GM23338 (cell line): ENCODE measurements around the gene ANKH. TPM values are rescaled to one million over a fixed set of nuclear protein-coding genes. Genes with fewer than 3 reads are reported as not detected.

Experiments
- ATAC-seq: fragments of 200-7000 bp; cut with Tn5 transposase; 3 replicates; pipeline ENCODE4 v1.9.1; 2020
- DNase-seq: peaks from one replicate; pipeline ENCODE4 v3.0.0-alpha.2; 2015; ENCODE audit warnings: low spot score
- H2AFZ ChIP-seq: fragments of 200-600 bp; sonication (generic); 2 replicates; pipeline ENCODE4 v1.8.0; 2016; ENCODE audit warnings: antibody characterized with exemption, mild to moderate bottlenecking, moderate library complexity
- H3F3A ChIP-seq: fragments of 200-600 bp; sonication (generic); replicated peaks from 2 replicates; pipeline ENCODE4 v1.8.0; 2017; ENCODE audit warnings: antibody characterized with exemption, mixed run types, low read depth
- H3K27ac ChIP-seq: fragments of 200-600 bp; sonication (generic); 2 replicates; pipeline ENCODE4 v1.6.1; 2016; ENCODE audit warnings: low read depth
- H3K27me3 ChIP-seq: fragments of 200-600 bp; sonication (generic); 2 replicates; pipeline ENCODE4 v1.8.0; 2016; ENCODE audit warnings: mild to moderate bottlenecking, mixed run types, moderate library complexity; ENCODE audit not compliant: insufficient read depth
- H3K36me3 ChIP-seq: fragments of 200-600 bp; sonication (generic); 2 replicates; pipeline ENCODE4 v1.8.0; 2016; ENCODE audit warnings: mild to moderate bottlenecking; ENCODE audit not compliant: insufficient read depth
- H3K4me1 ChIP-seq: fragments of 200-600 bp; sonication (generic); 2 replicates; pipeline ENCODE4 v1.8.0; 2016; ENCODE audit warnings: mild to moderate bottlenecking, moderate library complexity; ENCODE audit not compliant: insufficient read depth
- H3K4me2 ChIP-seq: fragments of 200-600 bp; sonication (generic); 2 replicates; pipeline ENCODE4 v1.7.1; 2017; ENCODE audit warnings: mixed run types
- H3K4me3 ChIP-seq: fragments of 200-600 bp; sonication (generic); 2 replicates; pipeline ENCODE4 v1.6.1; 2016; ENCODE audit warnings: mixed run types
- H3K79me2 ChIP-seq: fragments of 200-600 bp; sonication (generic); replicated peaks from 2 replicates; pipeline ENCODE4 v1.8.0; 2017; ENCODE audit warnings: mild to moderate bottlenecking; ENCODE audit not compliant: insufficient read depth
- H3K9me2 ChIP-seq: fragments of 200-600 bp; sonication (generic); 2 replicates; pipeline ENCODE4 v1.8.0; 2017; ENCODE audit not compliant: insufficient read depth
- H4K20me1 ChIP-seq: fragments of 200-600 bp; sonication (generic); replicated peaks from 2 replicates; pipeline ENCODE4 v1.8.0; 2017; ENCODE audit warnings: mild to moderate bottlenecking; ENCODE audit not compliant: insufficient read depth
- H3K27ac Mint-ChIP-seq: 2 replicates; pipeline ENCODE4 v1.8.0; 2020; ENCODE audit warnings: inconsistent platforms, mild to moderate bottlenecking, moderate library complexity, mixed read lengths
- H3K27me3 Mint-ChIP-seq: 3 replicates; pipeline ENCODE4 v1.8.0; 2022; ENCODE audit warnings: low read depth, mild to moderate bottlenecking, moderate library complexity, mixed read lengths, inconsistent platforms; ENCODE audit not compliant: insufficient read depth, poor library complexity
- H3K36me3 Mint-ChIP-seq: 3 replicates; pipeline ENCODE4 v1.8.0; 2021; ENCODE audit warnings: low read depth, mild to moderate bottlenecking, inconsistent platforms, moderate library complexity, mixed read lengths
- H3K4me1 Mint-ChIP-seq: 3 replicates; pipeline ENCODE4 v1.8.0; 2020; ENCODE audit warnings: mild to moderate bottlenecking, inconsistent platforms, mixed read lengths
- H3K4me3 Mint-ChIP-seq: 3 replicates; pipeline ENCODE4 v1.8.0; 2021; ENCODE audit warnings: moderate library complexity, mild to moderate bottlenecking, inconsistent platforms, mixed read lengths
- H3K9me3 Mint-ChIP-seq: 3 replicates; pipeline ENCODE4 v1.8.0; 2020; ENCODE audit warnings: moderate library complexity, mild to moderate bottlenecking, inconsistent platforms, mixed read lengths
- CREB1 ChIP-seq: fragments of 250-450 bp; sonication (Bioruptor Pico); IDR thresholded peaks from 2 replicates; pipeline ENCODE4 v1.5.0; 2020; ENCODE audit warnings: low read depth, mild to moderate bottlenecking, moderate library complexity
- EZH2 ChIP-seq: fragments of 200-600 bp; sonication (generic); IDR thresholded peaks from one replicate; pipeline ENCODE4 v1.8.0; 2017; ENCODE audit warnings: antibody characterized with exemption, mild to moderate bottlenecking, low read depth; ENCODE audit not compliant: unreplicated experiment
- EZH2phosphoT487 ChIP-seq: fragments of 200-600 bp; sonication (generic); IDR thresholded peaks from one replicate; pipeline ENCODE4 v1.8.1; 2018; ENCODE audit warnings: antibody characterized with exemption; ENCODE audit not compliant: unreplicated experiment
- JUNB ChIP-seq: IDR thresholded peaks from one replicate; pipeline ENCODE4 v1.6.1; 2016; ENCODE audit warnings: antibody characterized with exemption; ENCODE audit not compliant: unreplicated experiment
- NANOG ChIP-seq: IDR thresholded peaks from 2 replicates; pipeline ENCODE4 v1.6.1; 2016; ENCODE audit warnings: antibody characterized with exemption, borderline replicate concordance
- POLR2AphosphoS5 ChIP-seq: IDR thresholded peaks from 2 replicates; pipeline ENCODE4 v1.6.1; 2016; ENCODE audit warnings: antibody characterized with exemption, low read depth
- STAT1 ChIP-seq: IDR thresholded peaks from one replicate; pipeline ENCODE4 v1.6.1; 2016; ENCODE audit warnings: antibody characterized with exemption; ENCODE audit not compliant: unreplicated experiment
- ZNF114 ChIP-seq: fragments of 250-450 bp; sonication (Bioruptor Pico); IDR thresholded peaks from 2 replicates; pipeline ENCODE4 v1.5.0; 2020; ENCODE audit warnings: mild to moderate bottlenecking, moderate library complexity
- ZNF331 ChIP-seq: fragments of 250-450 bp; sonication (Bioruptor Pico); IDR thresholded peaks from 2 replicates; pipeline ENCODE4 v1.5.0; 2020; ENCODE audit warnings: low read depth, mild to moderate bottlenecking, moderate library complexity
- ZNF462 ChIP-seq: fragments of 250-450 bp; sonication (Bioruptor Pico); IDR thresholded peaks from 2 replicates; pipeline ENCODE4 v1.5.0; 2020; ENCODE audit warnings: mild to moderate bottlenecking, moderate library complexity
- polyA plus RNA-seq: library from polyadenylated mRNA; unstranded; fragments of >200 nt; fragmentation: Nextera tagmentation; extraction: Ambion mirVana; gene quantifications from 2 replicates; pipeline ENCODE4 v1.2.1, GENCODE V29; 2016
- total RNA-seq: library from RNA; depleted of rRNA; stranded (reverse); fragments of >200 nt; shearing (Covaris generic); gene quantifications from 2 replicates; pipeline ENCODE4 v1.2.3, GENCODE V29; 2014
- TF ChIP-seq, protein P1 (sequence below), 2 experiments: fragments of 200-600 bp in 1 of 2; sonication (generic) in 1 of 2; conservative IDR thresholded peaks; 2 replicates each; pipeline versions ENCODE4 v1.5.1 to v1.6.1; 2016 to 2017; ENCODE audit warnings: antibody characterized with exemption in 2 of 2, low read depth in 2 of 2, mild to moderate bottlenecking in 2 of 2, moderate library complexity in 1 of 2
- TF ChIP-seq, protein P2 (sequence below): IDR thresholded peaks from one replicate; pipeline ENCODE4 v1.6.1; 2018; ENCODE audit warnings: antibody characterized with exemption; ENCODE audit not compliant: unreplicated experiment
- TF ChIP-seq, protein P3 (sequence below): IDR thresholded peaks from 2 replicates; pipeline ENCODE4 v1.6.1; 2016; ENCODE audit warnings: antibody characterized with exemption

ANKH gene
- total and polyA plus RNA-seq, 2 experiments from 2014 or later: 5.0 to 6.1 TPM

GRCh38 chr5:14667290-14667689 lies 204.3 kb downstream of the ANKH start:
- no peaks in the 10 kb centered on the region for H3K36me3 ChIP-seq
- DNase-seq (no peak), ATAC-seq (no peak)
- peaks cover 30% of the 10 kb centered on the region for H3K27me3 ChIP-seq
- peaks cover 32% of the 10 kb centered on the region for H3K4me1 ChIP-seq
- TF ChIP-seq, protein P1, sequence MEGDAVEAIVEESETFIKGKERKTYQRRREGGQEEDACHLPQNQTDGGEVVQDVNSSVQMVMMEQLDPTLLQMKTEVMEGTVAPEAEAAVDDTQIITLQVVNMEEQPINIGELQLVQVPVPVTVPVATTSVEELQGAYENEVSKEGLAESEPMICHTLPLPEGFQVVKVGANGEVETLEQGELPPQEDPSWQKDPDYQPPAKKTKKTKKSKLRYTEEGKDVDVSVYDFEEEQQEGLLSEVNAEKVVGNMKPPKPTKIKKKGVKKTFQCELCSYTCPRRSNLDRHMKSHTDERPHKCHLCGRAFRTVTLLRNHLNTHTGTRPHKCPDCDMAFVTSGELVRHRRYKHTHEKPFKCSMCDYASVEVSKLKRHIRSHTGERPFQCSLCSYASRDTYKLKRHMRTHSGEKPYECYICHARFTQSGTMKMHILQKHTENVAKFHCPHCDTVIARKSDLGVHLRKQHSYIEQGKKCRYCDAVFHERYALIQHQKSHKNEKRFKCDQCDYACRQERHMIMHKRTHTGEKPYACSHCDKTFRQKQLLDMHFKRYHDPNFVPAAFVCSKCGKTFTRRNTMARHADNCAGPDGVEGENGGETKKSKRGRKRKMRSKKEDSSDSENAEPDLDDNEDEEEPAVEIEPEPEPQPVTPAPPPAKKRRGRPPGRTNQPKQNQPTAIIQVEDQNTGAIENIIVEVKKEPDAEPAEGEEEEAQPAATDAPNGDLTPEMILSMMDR (conservative IDR thresholded peaks at IDR 0.05; ENCODE audit: low read depth in 2 of 2): no peak
- TF ChIP-seq NANOG: no peak
- TF ChIP-seq ZNF114 (CRISPR knock-in tag): no peak
- no peak for TF ChIP-seq POLR2AphosphoS5
- TF ChIP-seq ZNF331 (CRISPR knock-in tag): no peak
- TF ChIP-seq EZH2phosphoT487: no peak
- TF ChIP-seq STAT1: no peak
- TF ChIP-seq CREB1: no peak
- TF ChIP-seq, protein P2, sequence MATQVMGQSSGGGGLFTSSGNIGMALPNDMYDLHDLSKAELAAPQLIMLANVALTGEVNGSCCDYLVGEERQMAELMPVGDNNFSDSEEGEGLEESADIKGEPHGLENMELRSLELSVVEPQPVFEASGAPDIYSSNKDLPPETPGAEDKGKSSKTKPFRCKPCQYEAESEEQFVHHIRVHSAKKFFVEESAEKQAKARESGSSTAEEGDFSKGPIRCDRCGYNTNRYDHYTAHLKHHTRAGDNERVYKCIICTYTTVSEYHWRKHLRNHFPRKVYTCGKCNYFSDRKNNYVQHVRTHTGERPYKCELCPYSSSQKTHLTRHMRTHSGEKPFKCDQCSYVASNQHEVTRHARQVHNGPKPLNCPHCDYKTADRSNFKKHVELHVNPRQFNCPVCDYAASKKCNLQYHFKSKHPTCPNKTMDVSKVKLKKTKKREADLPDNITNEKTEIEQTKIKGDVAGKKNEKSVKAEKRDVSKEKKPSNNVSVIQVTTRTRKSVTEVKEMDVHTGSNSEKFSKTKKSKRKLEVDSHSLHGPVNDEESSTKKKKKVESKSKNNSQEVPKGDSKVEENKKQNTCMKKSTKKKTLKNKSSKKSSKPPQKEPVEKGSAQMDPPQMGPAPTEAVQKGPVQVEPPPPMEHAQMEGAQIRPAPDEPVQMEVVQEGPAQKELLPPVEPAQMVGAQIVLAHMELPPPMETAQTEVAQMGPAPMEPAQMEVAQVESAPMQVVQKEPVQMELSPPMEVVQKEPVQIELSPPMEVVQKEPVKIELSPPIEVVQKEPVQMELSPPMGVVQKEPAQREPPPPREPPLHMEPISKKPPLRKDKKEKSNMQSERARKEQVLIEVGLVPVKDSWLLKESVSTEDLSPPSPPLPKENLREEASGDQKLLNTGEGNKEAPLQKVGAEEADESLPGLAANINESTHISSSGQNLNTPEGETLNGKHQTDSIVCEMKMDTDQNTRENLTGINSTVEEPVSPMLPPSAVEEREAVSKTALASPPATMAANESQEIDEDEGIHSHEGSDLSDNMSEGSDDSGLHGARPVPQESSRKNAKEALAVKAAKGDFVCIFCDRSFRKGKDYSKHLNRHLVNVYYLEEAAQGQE: no peak
- no peak for TF ChIP-seq ZNF462
- TF ChIP-seq JUNB: no peak
- TF ChIP-seq, protein P3, sequence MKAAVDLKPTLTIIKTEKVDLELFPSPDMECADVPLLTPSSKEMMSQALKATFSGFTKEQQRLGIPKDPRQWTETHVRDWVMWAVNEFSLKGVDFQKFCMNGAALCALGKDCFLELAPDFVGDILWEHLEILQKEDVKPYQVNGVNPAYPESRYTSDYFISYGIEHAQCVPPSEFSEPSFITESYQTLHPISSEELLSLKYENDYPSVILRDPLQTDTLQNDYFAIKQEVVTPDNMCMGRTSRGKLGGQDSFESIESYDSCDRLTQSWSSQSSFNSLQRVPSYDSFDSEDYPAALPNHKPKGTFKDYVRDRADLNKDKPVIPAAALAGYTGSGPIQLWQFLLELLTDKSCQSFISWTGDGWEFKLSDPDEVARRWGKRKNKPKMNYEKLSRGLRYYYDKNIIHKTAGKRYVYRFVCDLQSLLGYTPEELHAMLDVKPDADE: no peak
- TF ChIP-seq EZH2: no peak
- H3K4me3 ChIP-seq: no peak overlapping the region
- Mint-ChIP-seq H3K9me3 (no peaks in the 10 kb centered on the region), H3K36me3 (no peaks in the 10 kb centered on the region; the same call in 2 of the 3 replicates), H3K4me3 (no peak overlapping the region), H3K4me1 (peaks cover 32% of the 10 kb centered on the region), H3K27ac (no peak overlapping the region), H3K27me3 (peaks cover 22% of the 10 kb centered on the region)
- no peak overlapping the region; the same call in 1 of the 2 replicates for H3K4me2 ChIP-seq
- H3K9me2 ChIP-seq: no peaks in the 10 kb centered on the region; the same call in 1 of the 2 replicates
- no peak overlapping the region for H3K27ac ChIP-seq
- H2AFZ ChIP-seq: no peak overlapping the region
- peaks cover 72% of the 10 kb centered on the region for H3K79me2 ChIP-seq
- H3F3A ChIP-seq: 0 out of 2 replicates have a peak, but pooled peaks cover 3% of the 10 kb centered on the region
- H4K20me1 ChIP-seq: peaks cover 4% of the 10 kb centered on the region; the same call in 1 of the 2 replicates
